Panc1 (cell line): Measurements from ENCODE around the gene C1orf74. TPM values are rescaled to one million over a fixed set of nuclear protein-coding genes. Genes with fewer than 3 reads are reported as not detected.

Experiments
- ATAC-seq: fragments of 200-7000 bp; cut with Tn5 transposase; 2 replicates; pipeline ENCODE4 v1.9.1; 2020; ENCODE audit warnings: mild to moderate bottlenecking, moderate library complexity
- BruUV-seq: library from RNA; stranded (reverse); fragments of 400-500 nt; replicated peaks from 2 replicates; lab custom pipeline; 2021; lab: Mats Ljungman, UMichigan
- CTCF ChIA-PET: fragments of 300-600 bp; sonication (Branson Sonifier 250); formaldehyde crosslinking; loops from one replicate; lab custom pipeline; 2022; ENCODE audit warnings: antibody characterized with exemption; lab: Charles Lee
- POLR2A ChIA-PET: fragments of 300-600 bp; sonication (Branson Sonifier 250); formaldehyde crosslinking; loops from one replicate; lab custom pipeline; 2022; ENCODE audit warnings: antibody characterized with exemption; lab: Charles Lee
- DNase-seq: peaks from one replicate; pipeline ENCODE4 v3.0.0-alpha.2; 2010; ENCODE audit warnings: low read depth, low spot score
- H3K27ac ChIP-seq: 2 replicates; pipeline ENCODE4 v1.5.1; 2011; ENCODE audit warnings: mild to moderate bottlenecking, low read length, inconsistent platforms
- H3K27me3 ChIP-seq: fragments of 200-500 bp; sonication (Bioruptor generic); 2 replicates; pipeline ENCODE4 v1.6.0; 2014; ENCODE audit warnings: low read length, inconsistent platforms; ENCODE audit not compliant: control insufficient read depth, insufficient read depth
- H3K36me3 ChIP-seq: fragments of 200-500 bp; sonication (Bioruptor generic); 2 replicates; pipeline ENCODE4 v1.5.1; 2014; ENCODE audit warnings: inconsistent platforms, mild to moderate bottlenecking, low read length, moderate library complexity; ENCODE audit not compliant: control insufficient read depth, insufficient read depth
- H3K4me1 ChIP-seq: 2 replicates; pipeline ENCODE4 v1.5.1; 2011; ENCODE audit warnings: inconsistent platforms, mild to moderate bottlenecking, low read length, moderate library complexity; ENCODE audit not compliant: control insufficient read depth, insufficient read depth
- H3K4me3 ChIP-seq, 2 experiments: 2 replicates each; pipeline ENCODE4 v1.5.1; 2011 to 2012; ENCODE audit warnings: low read depth in 2 of 2, low read length in 2 of 2, mild to moderate bottlenecking in 2 of 2, inconsistent platforms in 1 of 2, moderate library complexity in 1 of 2
- H3K9me3 ChIP-seq: fragments of 200-500 bp; sonication (Bioruptor generic); 2 replicates; pipeline ENCODE4 v1.5.1; 2014; ENCODE audit warnings: low read depth, mild to moderate bottlenecking, inconsistent platforms, low read length, moderate library complexity; ENCODE audit not compliant: control insufficient read depth, insufficient read depth
- POLR2AphosphoS5 ChIP-seq: IDR thresholded peaks from 2 replicates; pipeline ENCODE4 v1.6.1; 2012; ENCODE audit warnings: mild to moderate bottlenecking, low read depth, low read length, moderate library complexity
- SIN3A ChIP-seq: IDR thresholded peaks from 2 replicates; pipeline ENCODE4 v1.6.1; 2012; ENCODE audit warnings: low read depth, mild to moderate bottlenecking, low read length, moderate library complexity, borderline replicate concordance; ENCODE audit not compliant: insufficient read depth
- TCF7L2 ChIP-seq: IDR thresholded peaks from 2 replicates; pipeline ENCODE4 v1.6.1; 2011; ENCODE audit warnings: mild to moderate bottlenecking, low read depth, low read length, inconsistent platforms
- in situ Hi-C: cut with HindIII; loops from 2 replicates; pipeline ENCODE4 v1.10.0; 2016; ENCODE audit warnings: low sequenced_read_pairs, low pct_unique_long_range_greater_than_20kb
- intact Hi-C: fragments of 100-400 bp; cut with micrococcal nuclease; formaldehyde crosslinking; loops from one replicate; pipeline ENCODE4 v1.10.0; 2022; ENCODE audit not compliant: unreplicated experiment
- total RNA-seq: library from RNA; stranded (reverse); gene quantifications from one replicate; pipeline ENCODE4 v1.2.1, GENCODE V29; 2021; ENCODE audit not compliant: unreplicated experiment
- TF ChIP-seq, protein P1 (sequence below): fragments of 450-650 bp; IDR thresholded peaks from 2 replicates; pipeline ENCODE4 v1.5.1; 2017; ENCODE audit warnings: mild to moderate bottlenecking
- TF ChIP-seq, protein P2 (sequence below), 2 experiments: IDR thresholded peaks; 2 replicates each; pipeline ENCODE4 v1.6.1; 2011 to 2012; ENCODE audit warnings: low read depth in 2 of 2, control low read depth in 1 of 2, low read length in 1 of 2, mild to moderate bottlenecking in 1 of 2, moderate library complexity in 1 of 2; ENCODE audit not compliant: insufficient read depth in 1 of 2

Gene C1orf74
- total RNA-seq, 1 experiment from 2014 or later, result 1.7 TPM

DNA sequence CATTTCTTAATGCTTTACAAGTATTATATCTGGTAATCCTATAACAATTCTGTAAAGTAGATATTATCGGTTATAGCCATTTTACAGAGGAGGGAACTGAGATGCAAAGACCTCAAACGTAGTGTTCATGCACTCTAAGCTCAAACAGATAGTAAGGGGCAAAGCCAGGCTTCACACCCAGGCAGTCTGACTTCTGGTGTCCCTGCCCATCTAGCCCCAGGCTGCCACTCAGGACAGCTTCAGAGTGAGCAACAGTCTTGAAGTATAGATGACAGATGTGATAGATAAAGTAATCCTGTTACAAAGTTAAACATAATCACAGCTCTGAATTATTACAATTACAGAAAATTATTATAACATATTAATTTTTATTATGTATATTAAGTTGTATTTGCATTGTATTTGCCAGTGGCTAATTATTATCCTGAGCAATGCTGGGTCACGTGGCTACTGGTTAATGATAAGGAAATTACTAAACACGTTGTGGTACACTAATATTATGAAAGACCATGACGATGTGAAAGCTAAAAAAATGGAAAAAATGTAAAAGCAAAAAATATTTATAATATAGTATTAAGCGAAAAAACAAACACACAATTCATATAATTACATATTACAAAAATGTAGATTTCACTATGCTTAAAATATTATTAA, 34.6 kb downstream of the C1orf74 start:
- intact Hi-C loops (no loop called here), in situ Hi-C loops (no loop called here)
- Histone ChIP-seq H3K4me1 (no peaks in the 10 kb centered on the region), H3K9me3 (no peaks in the 10 kb centered on the region), H3K27me3 (peaks cover 4% of the 10 kb centered on the region; the same call in 1 of the 2 replicates), H3K36me3 (no peaks in the 10 kb centered on the region), H3K4me3 (no peak overlapping the region), H3K27ac (no peak overlapping the region)
- CTCF ChIA-PET, result interaction anchor here (0.9 kb wide), 1 partner anchor 29 kb away, joined by 3 read pairs; no protein-coding TSS in a partner anchor
- no peak for TF ChIP-seq POLR2AphosphoS5
- ATAC-seq (no peak), DNase-seq (no peak)
- POLR2A ChIA-PET, result no interaction called here
- no TSS peak for BruUV-seq

DNA sequence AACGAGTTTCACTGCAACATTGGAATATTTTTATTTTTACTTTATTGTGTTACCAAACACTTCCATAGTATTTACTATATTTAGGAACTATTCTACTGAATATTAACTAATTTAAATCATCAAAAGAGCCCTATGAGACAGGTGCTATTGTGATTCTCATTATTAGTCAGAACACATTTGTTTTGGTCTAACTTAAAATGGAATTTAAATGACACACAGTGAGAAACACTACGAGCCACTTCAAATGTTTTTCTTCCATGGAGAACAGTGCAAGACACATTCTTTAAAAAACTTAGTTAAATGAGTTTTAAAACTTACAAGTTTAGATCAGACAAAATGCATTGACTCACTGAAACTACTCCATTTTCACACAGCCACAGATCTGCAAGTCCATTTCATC, 35.2 kb downstream of the C1orf74 start:
- no peak for ATAC-seq
- in situ Hi-C loops, result no loop called here
- no TSS peak for BruUV-seq
- H3K36me3 ChIP-seq, result no peaks in the 10 kb centered on the region
- H3K27ac ChIP-seq, result no peak overlapping the region
- CTCF ChIA-PET, result no interaction called here
- DNase-seq, result no peak
- H3K4me3 ChIP-seq, result no peak overlapping the region
- POLR2A ChIA-PET, result interaction anchor here (0.8 kb wide), 1 partner anchor 75 kb away, joined by 3 read pairs; no protein-coding TSS in a partner anchor
- H3K9me3 ChIP-seq, result no peaks in the 10 kb centered on the region
- TF ChIP-seq, protein P1, sequence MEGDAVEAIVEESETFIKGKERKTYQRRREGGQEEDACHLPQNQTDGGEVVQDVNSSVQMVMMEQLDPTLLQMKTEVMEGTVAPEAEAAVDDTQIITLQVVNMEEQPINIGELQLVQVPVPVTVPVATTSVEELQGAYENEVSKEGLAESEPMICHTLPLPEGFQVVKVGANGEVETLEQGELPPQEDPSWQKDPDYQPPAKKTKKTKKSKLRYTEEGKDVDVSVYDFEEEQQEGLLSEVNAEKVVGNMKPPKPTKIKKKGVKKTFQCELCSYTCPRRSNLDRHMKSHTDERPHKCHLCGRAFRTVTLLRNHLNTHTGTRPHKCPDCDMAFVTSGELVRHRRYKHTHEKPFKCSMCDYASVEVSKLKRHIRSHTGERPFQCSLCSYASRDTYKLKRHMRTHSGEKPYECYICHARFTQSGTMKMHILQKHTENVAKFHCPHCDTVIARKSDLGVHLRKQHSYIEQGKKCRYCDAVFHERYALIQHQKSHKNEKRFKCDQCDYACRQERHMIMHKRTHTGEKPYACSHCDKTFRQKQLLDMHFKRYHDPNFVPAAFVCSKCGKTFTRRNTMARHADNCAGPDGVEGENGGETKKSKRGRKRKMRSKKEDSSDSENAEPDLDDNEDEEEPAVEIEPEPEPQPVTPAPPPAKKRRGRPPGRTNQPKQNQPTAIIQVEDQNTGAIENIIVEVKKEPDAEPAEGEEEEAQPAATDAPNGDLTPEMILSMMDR, result no peak
- H3K27me3 ChIP-seq, result peaks cover 4% of the 10 kb centered on the region; the same call in 1 of the 2 replicates
- H3K4me1 ChIP-seq, result no peaks in the 10 kb centered on the region
- intact Hi-C loops, result no loop called here

DNA sequence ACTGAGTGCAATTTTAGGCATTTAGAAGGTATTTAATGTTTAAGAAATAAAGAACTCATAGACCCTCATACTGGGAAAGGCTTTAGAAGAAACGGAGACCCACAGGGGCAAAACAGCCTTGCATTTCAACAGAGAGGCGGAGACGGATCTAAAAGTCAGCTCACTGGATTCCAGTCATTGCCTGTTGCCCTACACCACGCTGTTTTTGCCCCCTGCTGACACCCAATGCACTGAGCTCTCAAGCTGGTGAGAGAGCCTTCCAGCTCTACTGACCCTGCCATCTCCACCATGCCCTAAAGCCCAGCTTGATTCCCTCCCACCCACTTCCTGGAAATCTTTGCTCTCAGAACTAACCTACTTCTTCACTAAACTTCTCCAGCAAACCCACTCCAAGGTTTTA, 35.7 kb downstream of the C1orf74 start:
- no peak overlapping the region for H3K4me3 ChIP-seq
- TF ChIP-seq POLR2AphosphoS5, result no peak
- no peak for TF ChIP-seq TCF7L2
- TF ChIP-seq, protein P1, result no peak
- no peak for TF ChIP-seq SIN3A
- TF ChIP-seq, protein P2, sequence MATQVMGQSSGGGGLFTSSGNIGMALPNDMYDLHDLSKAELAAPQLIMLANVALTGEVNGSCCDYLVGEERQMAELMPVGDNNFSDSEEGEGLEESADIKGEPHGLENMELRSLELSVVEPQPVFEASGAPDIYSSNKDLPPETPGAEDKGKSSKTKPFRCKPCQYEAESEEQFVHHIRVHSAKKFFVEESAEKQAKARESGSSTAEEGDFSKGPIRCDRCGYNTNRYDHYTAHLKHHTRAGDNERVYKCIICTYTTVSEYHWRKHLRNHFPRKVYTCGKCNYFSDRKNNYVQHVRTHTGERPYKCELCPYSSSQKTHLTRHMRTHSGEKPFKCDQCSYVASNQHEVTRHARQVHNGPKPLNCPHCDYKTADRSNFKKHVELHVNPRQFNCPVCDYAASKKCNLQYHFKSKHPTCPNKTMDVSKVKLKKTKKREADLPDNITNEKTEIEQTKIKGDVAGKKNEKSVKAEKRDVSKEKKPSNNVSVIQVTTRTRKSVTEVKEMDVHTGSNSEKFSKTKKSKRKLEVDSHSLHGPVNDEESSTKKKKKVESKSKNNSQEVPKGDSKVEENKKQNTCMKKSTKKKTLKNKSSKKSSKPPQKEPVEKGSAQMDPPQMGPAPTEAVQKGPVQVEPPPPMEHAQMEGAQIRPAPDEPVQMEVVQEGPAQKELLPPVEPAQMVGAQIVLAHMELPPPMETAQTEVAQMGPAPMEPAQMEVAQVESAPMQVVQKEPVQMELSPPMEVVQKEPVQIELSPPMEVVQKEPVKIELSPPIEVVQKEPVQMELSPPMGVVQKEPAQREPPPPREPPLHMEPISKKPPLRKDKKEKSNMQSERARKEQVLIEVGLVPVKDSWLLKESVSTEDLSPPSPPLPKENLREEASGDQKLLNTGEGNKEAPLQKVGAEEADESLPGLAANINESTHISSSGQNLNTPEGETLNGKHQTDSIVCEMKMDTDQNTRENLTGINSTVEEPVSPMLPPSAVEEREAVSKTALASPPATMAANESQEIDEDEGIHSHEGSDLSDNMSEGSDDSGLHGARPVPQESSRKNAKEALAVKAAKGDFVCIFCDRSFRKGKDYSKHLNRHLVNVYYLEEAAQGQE (IDR thresholded peaks at IDR 0.05; ENCODE audit: insufficient read depth in 1 of 2, low read depth in 2 of 2, low read length in 1 of 2), result no peak
- intact Hi-C loops (no loop called here), in situ Hi-C loops (no loop called here)
- H3K27me3 ChIP-seq, result peaks cover 4% of the 10 kb centered on the region; the same call in 1 of the 2 replicates
- H3K9me3 ChIP-seq, result no peaks in the 10 kb centered on the region
- H3K27ac ChIP-seq, result no peak overlapping the region
- ATAC-seq (no peak), DNase-seq (no peak)
- BruUV-seq, result no TSS peak
- ChIA-PET CTCF (no interaction called here), POLR2A (interaction anchor here (0.8 kb wide), 1 partner anchor 76 kb away, joined by 3 read pairs; no protein-coding TSS in a partner anchor)
- H3K4me1 ChIP-seq, result no peaks in the 10 kb centered on the region
- H3K36me3 ChIP-seq, result no peaks in the 10 kb centered on the region
